Esophagus muscularis mucosa (tissue), 4 donors: ENCODE results near the gene CLCN6. TPM values are rescaled to one million over a fixed set of nuclear protein-coding genes. Genes with fewer than 3 reads are reported as not detected.

Experiments used
- DNase-seq: peaks from one replicate; pipeline ENCODE4 v3.0.0-alpha.2; 2017; ENCODE audit errors: extremely low spot score
- H3K27ac ChIP-seq, 4 donors: fragments of 200-600 bp; sonication (generic); replicated peaks in 1 of 4; 1 replicate in 3 of 4; 2 replicates in 1 of 4; pipeline ENCODE4 v1.5.1; 2016 to 2019; ENCODE audit warnings: mild to moderate bottlenecking in 1 of 4
- H3K27me3 ChIP-seq, 4 donors: fragments of 200-600 bp; sonication (generic); one replicate each; pipeline versions ENCODE4 v1.5.1 to v1.6.0; 2016 to 2019
- H3K36me3 ChIP-seq, 4 donors: fragments of 200-600 bp; sonication (generic); one replicate each; pipeline ENCODE4 v1.5.1; 2016 to 2019
- H3K4me1 ChIP-seq, 4 donors: fragments of 200-600 bp; sonication (generic); one replicate each; pipeline ENCODE4 v1.5.1; 2016 to 2019
- H3K4me3 ChIP-seq, 4 donors: fragments of 200-600 bp; sonication (generic); 1 replicate in 2 of 4; 2 replicates in 2 of 4; pipeline ENCODE4 v1.5.1; 2016 to 2019; ENCODE audit warnings: mild to moderate bottlenecking in 4 of 4, moderate library complexity in 1 of 4
- H3K9me3 ChIP-seq, 4 donors: fragments of 200-600 bp; sonication (generic); 1 replicate in 3 of 4; 2 replicates in 1 of 4; pipeline ENCODE4 v1.5.1; 2016 to 2019
- EP300 ChIP-seq: sonication (generic); formaldehyde crosslinking; IDR thresholded peaks from one replicate; pipeline ENCODE4 v1.6.1; 2017; ENCODE audit warnings: antibody characterized with exemption
- POLR2A ChIP-seq: fragments of 450-650 bp; IDR thresholded peaks from one replicate; pipeline ENCODE4 v1.6.1; 2017; ENCODE audit warnings: antibody characterized with exemption, moderate library complexity, mild to moderate bottlenecking, low read depth
- POLR2AphosphoS5 ChIP-seq, 2 donors: sonication (generic); formaldehyde crosslinking; IDR thresholded peaks; one replicate each; pipeline ENCODE4 v1.6.1; 2017; ENCODE audit warnings: antibody characterized with exemption in 2 of 2
- WGBS: methylation state at CpG from one replicate; pipeline ENCODE4 v1.1.5; 2018; 5-methylcytosine and 5-hydroxymethylcytosine counted together
- intact Hi-C: fragments of 100-400 bp; cut with DNase I; formaldehyde crosslinking; loops from one replicate; pipeline ENCODE4 v1.15.1; 2023
- total RNA-seq, 4 donors: library from RNA; depleted of rRNA; stranded (reverse); fragments of >200 nt; gene quantifications; one replicate each; pipeline versions ENCODE4 v1.1.0 to v1.2.1, GENCODE V29; 2016
- TF ChIP-seq, protein P1 (sequence below), 3 experiments: fragments of 200-600 bp in 2 of 3; fragments of 450-650 bp in 1 of 3; sonication (generic) in 2 of 3; IDR thresholded peaks; one replicate each; pipeline ENCODE4 v1.5.1; 2017 to 2019; ENCODE audit warnings: antibody characterized with exemption in 3 of 3, mild to moderate bottlenecking in 2 of 3, moderate library complexity in 1 of 3

Gene CLCN6
- total RNA-seq, 4 donors from 2014 or later = 12.5 to 19.7 (median 15.5) TPM

- Histone ChIP-seq H3K4me3 (no peak overlapping the region), H3K9me3 (no peaks in the 10 kb centered on the region), H3K27ac (no peak overlapping the region), H3K4me1 (peaks cover 4 to 8% (median 6%) of the 10 kb centered on the region in 4 donors), H3K36me3 (no peaks in the 10 kb centered on the region), H3K27me3 (peaks cover 0 to 63% (median 10%) of the 10 kb centered on the region in 4 donors)
- DNase-seq = no peak
- 90% methylated on average over 3 of the region's 3 CpGs for WGBS
- no peak for TF ChIP-seq EP300
- TF ChIP-seq POLR2AphosphoS5 (IDR thresholded peaks at IDR 0.05) = no peak
- no peak for TF ChIP-seq POLR2A
- TF ChIP-seq, protein P1, sequence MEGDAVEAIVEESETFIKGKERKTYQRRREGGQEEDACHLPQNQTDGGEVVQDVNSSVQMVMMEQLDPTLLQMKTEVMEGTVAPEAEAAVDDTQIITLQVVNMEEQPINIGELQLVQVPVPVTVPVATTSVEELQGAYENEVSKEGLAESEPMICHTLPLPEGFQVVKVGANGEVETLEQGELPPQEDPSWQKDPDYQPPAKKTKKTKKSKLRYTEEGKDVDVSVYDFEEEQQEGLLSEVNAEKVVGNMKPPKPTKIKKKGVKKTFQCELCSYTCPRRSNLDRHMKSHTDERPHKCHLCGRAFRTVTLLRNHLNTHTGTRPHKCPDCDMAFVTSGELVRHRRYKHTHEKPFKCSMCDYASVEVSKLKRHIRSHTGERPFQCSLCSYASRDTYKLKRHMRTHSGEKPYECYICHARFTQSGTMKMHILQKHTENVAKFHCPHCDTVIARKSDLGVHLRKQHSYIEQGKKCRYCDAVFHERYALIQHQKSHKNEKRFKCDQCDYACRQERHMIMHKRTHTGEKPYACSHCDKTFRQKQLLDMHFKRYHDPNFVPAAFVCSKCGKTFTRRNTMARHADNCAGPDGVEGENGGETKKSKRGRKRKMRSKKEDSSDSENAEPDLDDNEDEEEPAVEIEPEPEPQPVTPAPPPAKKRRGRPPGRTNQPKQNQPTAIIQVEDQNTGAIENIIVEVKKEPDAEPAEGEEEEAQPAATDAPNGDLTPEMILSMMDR (IDR thresholded peaks at IDR 0.05) = no peak
- intact Hi-C loops = no loop called here
These were observed 41.9 kb upstream of the CLCN6 start for GRCh38 chr1:11764115-11764514.

- no peak overlapping the region for H3K4me3 ChIP-seq
- peaks cover 4 to 8% (median 6%) of the 10 kb centered on the region in 4 donors for H3K4me1 ChIP-seq
- H3K27ac ChIP-seq = no peak overlapping the region
- intact Hi-C loops = no loop called here
- H3K36me3 ChIP-seq = no peaks in the 10 kb centered on the region
- WGBS = 100% methylated on average over 5 of the region's 7 CpGs
- peaks cover 0 to 63% (median 10%) of the 10 kb centered on the region in 4 donors for H3K27me3 ChIP-seq
- H3K9me3 ChIP-seq = no peaks in the 10 kb centered on the region
- no peak for TF ChIP-seq POLR2A
- TF ChIP-seq EP300 = no peak
- TF ChIP-seq POLR2AphosphoS5 (IDR thresholded peaks at IDR 0.05) = no peak
- TF ChIP-seq, protein P1 (IDR thresholded peaks at IDR 0.05) = no peak
- DNase-seq = no peak
These were observed 41.5 kb upstream of the CLCN6 start for GRCh38 chr1:11764519-11764918.

GRCh38 chr1:11765661-11766428 is 40.1 kb upstream of the CLCN6 start:
- H3K36me3 ChIP-seq = no peaks in the 10 kb centered on the region
- no peak overlapping the region for H3K27ac ChIP-seq
- no peaks in the 10 kb centered on the region for H3K9me3 ChIP-seq
- peaks cover 0 to 57% (median 10%) of the 10 kb centered on the region in 4 donors for H3K27me3 ChIP-seq
- intact Hi-C loops = no loop called here
- 86% methylated on average over 7 of the region's 19 CpGs for WGBS
- TF ChIP-seq POLR2A (no peak), EP300 (no peak), POLR2AphosphoS5 (IDR thresholded peaks at IDR 0.05) (no peak)
- TF ChIP-seq, protein P1 (IDR thresholded peaks at IDR 0.05) = no peak
- no peak overlapping the region for H3K4me3 ChIP-seq
- no peak for DNase-seq
- H3K4me1 ChIP-seq = peaks cover 4 to 8% (median 6%) of the 10 kb centered on the region in 4 donors

DNA sequence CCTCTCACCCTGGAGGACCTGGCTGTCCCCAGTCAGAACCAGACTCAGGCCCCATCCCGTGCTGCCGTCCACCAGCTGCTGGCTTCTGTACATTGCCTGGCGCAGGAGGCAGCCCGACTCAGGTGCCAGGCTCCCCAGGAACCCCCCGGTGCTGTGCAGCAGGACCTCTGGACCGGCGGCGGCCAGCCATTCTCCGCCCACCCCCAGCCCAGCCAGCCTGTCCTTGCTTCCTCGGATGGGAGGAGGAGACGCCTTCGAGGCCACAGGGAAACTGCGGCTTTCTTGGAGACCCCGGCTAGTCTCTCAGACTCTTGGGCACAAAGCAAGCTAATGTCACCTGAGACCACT is 39.6 kb upstream of the CLCN6 start:
- H3K4me3 ChIP-seq = no peak overlapping the region
- TF ChIP-seq, protein P1 (IDR thresholded peaks at IDR 0.05) = no peak
- TF ChIP-seq EP300 = no peak
- no peak for TF ChIP-seq POLR2AphosphoS5 (IDR thresholded peaks at IDR 0.05)
- TF ChIP-seq POLR2A = no peak
- H3K36me3 ChIP-seq = no peaks in the 10 kb centered on the region
- intact Hi-C loops = no loop called here
- H3K4me1 ChIP-seq = peaks cover 4 to 8% (median 6%) of the 10 kb centered on the region in 4 donors
- DNase-seq = no peak
- no peaks in the 10 kb centered on the region for H3K9me3 ChIP-seq
- WGBS = 81% methylated on average over 8 of the region's 14 CpGs
- H3K27me3 ChIP-seq = peaks cover 0 to 51% (median 9%) of the 10 kb centered on the region in 4 donors
- no peak overlapping the region for H3K27ac ChIP-seq
